K562 (cell line): ENCODE measurements around the gene ARHGAP10. TPM values are rescaled to one million over a fixed set of nuclear protein-coding genes. Genes with fewer than 3 reads are reported as not detected.

Experiments used
- ATAC-seq: fragments of 200-7000 bp; cut with Tn5 transposase; 3 replicates; pipeline ENCODE4 v1.9.1; 2020; ENCODE audit warnings: moderate library complexity
- BruUV-seq: library from RNA; stranded (reverse); fragments of 400-500 nt; replicated peaks from 2 replicates; lab custom pipeline; 2021; lab: Mats Ljungman, UMichigan
- CTCF ChIA-PET: fragments of 300-600 bp; formaldehyde crosslinking; extraction: SDS; loops from one replicate; lab custom pipeline; 2021; ENCODE audit warnings: low intra/inter-chr PET ratio; lab: Yijun Ruan, JAX
- POLR2A ChIA-PET: fragments of 300-600, 350-650 bp; sonication (Branson Sonifier 250); formaldehyde crosslinking; extraction: SDS; loops from one replicate; lab custom pipeline; 2021; ENCODE audit warnings: antibody characterized with exemption, inconsistent platforms; lab: Yijun Ruan, JAX
- DNase-seq, 4 experiments: peaks; one replicate each; pipeline versions ENCODE4 v3.0.0 to v3.0.0-alpha.2; 2011 to 2018; ENCODE audit warnings: low spot score in 3 of 4, mixed read lengths in 3 of 4; ENCODE audit errors: extremely low read depth in 1 of 4
- FAIRE-seq: peaks from 2 replicates; lab custom pipeline; 2011; peaks lifted over from hg19 to GRCh38; lab: Jason Lieb, UNC
- H2AFZ ChIP-seq: 2 replicates; pipeline ENCODE4 v1.6.0; 2011; ENCODE audit warnings: low read depth, low read length, control low read depth, inconsistent platforms
- H3K27ac ChIP-seq: fragments of 200-600 bp; 3 replicates; pipeline ENCODE4 v1.8.0; 2011; ENCODE audit warnings: low read depth, mild to moderate bottlenecking, control low read depth, inconsistent platforms, low read length, moderate library complexity, mixed read lengths; ENCODE audit errors: extremely low read depth
- H3K27me3 ChIP-seq, 2 experiments: fragments of 300-600 bp in 1 of 2; 2 replicates in 1 of 2; 3 replicates in 1 of 2; pipeline versions ENCODE4 v1.6.0 to v1.8.0; 2011; ENCODE audit warnings: inconsistent platforms in 2 of 2, low read length in 2 of 2, mild to moderate bottlenecking in 1 of 2, mixed read lengths in 1 of 2, moderate library complexity in 1 of 2; ENCODE audit not compliant: control insufficient read depth in 2 of 2, insufficient read depth in 2 of 2
- H3K36me3 ChIP-seq: fragments of 300-600 bp; 3 replicates; pipeline ENCODE4 v1.8.0; 2011; ENCODE audit warnings: mild to moderate bottlenecking, low read length, inconsistent platforms; ENCODE audit not compliant: control insufficient read depth, insufficient read depth
- H3K4me1 ChIP-seq, 2 experiments: fragments of 200-600 bp in 1 of 2; replicated peaks in 1 of 2; 2 replicates in 1 of 2; 3 replicates in 1 of 2; pipeline versions ENCODE4 v1.5.1 to v1.8.0; 2011; ENCODE audit warnings: inconsistent platforms in 2 of 2, low read length in 2 of 2, mild to moderate bottlenecking in 1 of 2, mixed read lengths in 1 of 2, moderate library complexity in 1 of 2; ENCODE audit not compliant: control insufficient read depth in 2 of 2, insufficient read depth in 2 of 2
- H3K4me2 ChIP-seq: 2 replicates; pipeline ENCODE4 v1.6.1; 2011; ENCODE audit warnings: low read length, control low read depth, inconsistent platforms, mixed read lengths; ENCODE audit not compliant: insufficient read depth
- H3K4me3 ChIP-seq: fragments of 200-600 bp; sonication (generic), shearing (Covaris generic); 2 replicates; pipeline ENCODE4 v1.5.1; 2016; ENCODE audit warnings: control low read depth, inconsistent platforms
- H3K79me2 ChIP-seq: fragments of 200-600 bp; 3 replicates; pipeline ENCODE4 v1.8.0; 2011; ENCODE audit warnings: low read length, inconsistent platforms; ENCODE audit not compliant: control insufficient read depth, insufficient read depth
- H3K9ac ChIP-seq, 2 experiments: 2 replicates each; pipeline versions ENCODE4 v1.6.0 to v1.6.1; 2011; ENCODE audit warnings: low read depth in 2 of 2, low read length in 2 of 2, control low read depth in 1 of 2, inconsistent platforms in 1 of 2, mild to moderate bottlenecking in 1 of 2, mixed read lengths in 1 of 2; ENCODE audit not compliant: insufficient read depth in 1 of 2
- H3K9me1 ChIP-seq: one replicate; pipeline ENCODE4 v1.6.0; 2011; ENCODE audit warnings: inconsistent platforms, mild to moderate bottlenecking, low read length, moderate library complexity; ENCODE audit not compliant: control insufficient read depth, insufficient read depth
- H3K9me3 ChIP-seq: replicated peaks from 2 replicates; pipeline ENCODE4 v1.5.1; 2011; ENCODE audit warnings: low read depth, low read length, inconsistent platforms; ENCODE audit not compliant: control insufficient read depth, insufficient read depth
- H4K20me1 ChIP-seq: replicated peaks from 2 replicates; pipeline ENCODE4 v1.6.1; 2011; ENCODE audit warnings: low read length, inconsistent platforms, mixed read lengths; ENCODE audit not compliant: control insufficient read depth, insufficient read depth
- CBFB ChIP-seq: sonication (generic); formaldehyde crosslinking; IDR thresholded peaks from 2 replicates; pipeline ENCODE4 v1.4.0; 2020; ENCODE audit warnings: mild to moderate bottlenecking, missing genetic modification reagents
- DEAF1 ChIP-seq: fragments of 450-650 bp; formaldehyde crosslinking; IDR thresholded peaks from 2 replicates; pipeline ENCODE4 v1.4.0; 2020; ENCODE audit warnings: mild to moderate bottlenecking, moderate library complexity
- ELF2 ChIP-seq: fragments of 250-450 bp; sonication (Bioruptor Pico); IDR thresholded peaks from 2 replicates; pipeline ENCODE4 v1.5.0; 2021; ENCODE audit warnings: mild to moderate bottlenecking
- KDM5B ChIP-seq: fragments of 200-600 bp; sonication (generic); IDR thresholded peaks from 2 replicates; pipeline ENCODE4 v1.6.1; 2012; ENCODE audit warnings: low read depth, mild to moderate bottlenecking, moderate library complexity, low read length, control low read depth, inconsistent platforms; ENCODE audit not compliant: insufficient replicate concordance
- KLF6 ChIP-seq: fragments of 250-450 bp; sonication (Bioruptor Pico); IDR thresholded peaks from 2 replicates; pipeline ENCODE4 v1.4.0; 2020; ENCODE audit warnings: mild to moderate bottlenecking, moderate library complexity, borderline replicate concordance
- ZNF197 ChIP-seq: fragments of 200-800 bp; sonication (Bioruptor generic); IDR thresholded peaks from 2 replicates; pipeline ENCODE4 v1.6.1; 2016; ENCODE audit warnings: low read depth, missing genetic modification characterization, missing compliant biosample characterization
- WGBS: fragments of 100-300 bp; shearing (Covaris generic); methylation state at CpG from one replicate; pipeline ENCODE4 v1.1.6; 2016; ENCODE audit warnings: low coverage, mixed read lengths; ENCODE audit not compliant: insufficient coverage; ENCODE audit errors: missing lambda C conversion rate; 5-methylcytosine and 5-hydroxymethylcytosine counted together
- in situ Hi-C: fragments of 300-500 bp; cut with MboI; formaldehyde crosslinking; loops from 4 replicates; pipeline ENCODE4 v1.15.0; 2018; ENCODE audit warnings: inconsistent platforms, mixed read lengths
- intact Hi-C: fragments of 100-400 bp; cut with micrococcal nuclease; formaldehyde crosslinking; loops from 2 replicates; pipeline ENCODE4 v1.14.2; 2022
- polyA plus RNA-seq, 8 experiments: library from polyadenylated mRNA; depleted of rRNA in 4 of 8; stranded (reverse) in 5 of 8; unstranded in 3 of 8; fragments of >200 nt; fragmentation: Nextera tagmentation in 2 of 8; fragmentation: Illumina TruSeq in 1 of 8; extraction: Ambion mirVana in 2 of 8; extraction: Trizol in 1 of 8; gene quantifications; 2 replicates each; pipeline versions ENCODE4 v1.2.1 to v1.2.3, GENCODE V29; 2011 to 2014; ENCODE audit warnings: inconsistent platforms in 1 of 8, missing spikeins in 1 of 8
- total RNA-seq, 7 experiments: library from RNA; depleted of rRNA in 6 of 7; stranded (reverse); fragments of >200 nt in 6 of 7; fragmentation: Illumina TruSeq in 2 of 7; extraction: Trizol in 2 of 7; gene quantifications; 2 replicates each; pipeline versions ENCODE4 v1.2.1 to v1.2.3, GENCODE V29; 2011 to 2021; ENCODE audit warnings: low replicate concordance in 1 of 7
- TF ChIP-seq, protein P1 (sequence below): sonication (generic); formaldehyde crosslinking; IDR thresholded peaks from 2 replicates; pipeline ENCODE4 v1.8.1; 2023; ENCODE audit warnings: missing genetic modification reagents, mild to moderate bottlenecking, borderline replicate concordance
- TF ChIP-seq, protein P2 (sequence below): sonication (generic); formaldehyde crosslinking; IDR thresholded peaks from 2 replicates; pipeline ENCODE4 v1.8.0; 2022; ENCODE audit warnings: mild to moderate bottlenecking, missing genetic modification reagents

ARHGAP10 gene
- total and polyA plus RNA-seq, 9 of the 15 experiments (the other 6 are each of a cell fraction or from before 2014, with no cell fraction given), result 0.03 to 0.22 (median 0.06) TPM; not detected in 3

GRCh38 chr4:147916351-147916750, 184.5 kb downstream of the ARHGAP10 start (continued):
- TF ChIP-seq DEAF1 (CRISPR knock-in tag), result no peak
- no peak for TF ChIP-seq CBFB (CRISPR knock-in tag)
- no peak for TF ChIP-seq ELF2

DNA sequence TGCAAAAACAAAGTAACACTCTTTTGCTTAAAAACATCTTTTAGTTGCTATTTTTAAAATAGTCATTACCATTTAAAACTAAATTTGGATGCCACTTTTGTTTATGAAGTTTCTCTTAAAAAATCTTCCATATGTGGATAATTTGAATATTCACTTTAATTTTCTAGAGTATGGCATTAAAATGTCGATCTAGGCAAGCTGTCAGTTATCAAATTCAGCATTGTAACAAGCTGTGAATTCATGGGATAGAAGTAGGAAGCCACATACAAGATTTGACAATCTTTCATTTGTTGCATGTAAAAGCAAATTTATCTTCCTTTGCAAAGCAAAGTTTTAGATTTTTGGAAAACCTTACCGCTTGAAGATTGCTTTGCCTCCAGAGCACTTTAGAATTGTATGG, 191.5 kb downstream of the ARHGAP10 start:
- ChIA-PET POLR2A (no interaction called here), CTCF (no interaction called here)
- no peak overlapping the region for H2AFZ ChIP-seq
- no peaks in the 10 kb centered on the region for H3K4me1 ChIP-seq
- no peaks in the 10 kb centered on the region for H3K79me2 ChIP-seq
- H3K4me2 ChIP-seq, result no peak overlapping the region
- in situ Hi-C loops, result no loop called here
- DNase-seq (no peak), FAIRE-seq (no peak), ATAC-seq (no peak)
- H3K27ac ChIP-seq, result no peak overlapping the region
- H3K4me3 ChIP-seq, result no peak overlapping the region
- intact Hi-C loops, result no loop called here
- no peaks in the 10 kb centered on the region for H3K9me1 ChIP-seq
- H4K20me1 ChIP-seq, result no peaks in the 10 kb centered on the region
- H3K27me3 ChIP-seq, result no peaks in the 10 kb centered on the region
- no peaks in the 10 kb centered on the region for H3K36me3 ChIP-seq
- no TSS peak for BruUV-seq
- no peaks in the 10 kb centered on the region for H3K9me3 ChIP-seq
- H3K9ac ChIP-seq, result no peak overlapping the region
- 0% methylated on average over 2 of the region's 2 CpGs for WGBS
- TF ChIP-seq, protein P1, sequence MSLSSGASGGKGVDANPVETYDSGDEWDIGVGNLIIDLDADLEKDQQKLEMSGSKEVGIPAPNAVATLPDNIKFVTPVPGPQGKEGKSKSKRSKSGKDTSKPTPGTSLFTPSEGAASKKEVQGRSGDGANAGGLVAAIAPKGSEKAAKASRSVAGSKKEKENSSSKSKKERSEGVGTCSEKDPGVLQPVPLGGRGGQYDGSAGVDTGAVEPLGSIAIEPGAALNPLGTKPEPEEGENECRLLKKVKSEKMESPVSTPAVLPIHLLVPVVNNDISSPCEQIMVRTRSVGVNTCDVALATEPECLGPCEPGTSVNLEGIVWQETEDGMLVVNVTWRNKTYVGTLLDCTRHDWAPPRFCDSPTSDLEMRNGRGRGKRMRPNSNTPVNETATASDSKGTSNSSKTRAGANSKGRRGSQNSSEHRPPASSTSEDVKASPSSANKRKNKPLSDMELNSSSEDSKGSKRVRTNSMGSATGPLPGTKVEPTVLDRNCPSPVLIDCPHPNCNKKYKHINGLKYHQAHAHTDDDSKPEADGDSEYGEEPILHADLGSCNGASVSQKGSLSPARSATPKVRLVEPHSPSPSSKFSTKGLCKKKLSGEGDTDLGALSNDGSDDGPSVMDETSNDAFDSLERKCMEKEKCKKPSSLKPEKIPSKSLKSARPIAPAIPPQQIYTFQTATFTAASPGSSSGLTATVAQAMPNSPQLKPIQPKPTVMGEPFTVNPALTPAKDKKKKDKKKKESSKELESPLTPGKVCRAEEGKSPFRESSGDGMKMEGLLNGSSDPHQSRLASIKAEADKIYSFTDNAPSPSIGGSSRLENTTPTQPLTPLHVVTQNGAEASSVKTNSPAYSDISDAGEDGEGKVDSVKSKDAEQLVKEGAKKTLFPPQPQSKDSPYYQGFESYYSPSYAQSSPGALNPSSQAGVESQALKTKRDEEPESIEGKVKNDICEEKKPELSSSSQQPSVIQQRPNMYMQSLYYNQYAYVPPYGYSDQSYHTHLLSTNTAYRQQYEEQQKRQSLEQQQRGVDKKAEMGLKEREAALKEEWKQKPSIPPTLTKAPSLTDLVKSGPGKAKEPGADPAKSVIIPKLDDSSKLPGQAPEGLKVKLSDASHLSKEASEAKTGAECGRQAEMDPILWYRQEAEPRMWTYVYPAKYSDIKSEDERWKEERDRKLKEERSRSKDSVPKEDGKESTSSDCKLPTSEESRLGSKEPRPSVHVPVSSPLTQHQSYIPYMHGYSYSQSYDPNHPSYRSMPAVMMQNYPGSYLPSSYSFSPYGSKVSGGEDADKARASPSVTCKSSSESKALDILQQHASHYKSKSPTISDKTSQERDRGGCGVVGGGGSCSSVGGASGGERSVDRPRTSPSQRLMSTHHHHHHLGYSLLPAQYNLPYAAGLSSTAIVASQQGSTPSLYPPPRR (CRISPR knock-in tag), result no peak
- no peak for TF ChIP-seq KLF6 (CRISPR knock-in tag)
- TF ChIP-seq, protein P2, sequence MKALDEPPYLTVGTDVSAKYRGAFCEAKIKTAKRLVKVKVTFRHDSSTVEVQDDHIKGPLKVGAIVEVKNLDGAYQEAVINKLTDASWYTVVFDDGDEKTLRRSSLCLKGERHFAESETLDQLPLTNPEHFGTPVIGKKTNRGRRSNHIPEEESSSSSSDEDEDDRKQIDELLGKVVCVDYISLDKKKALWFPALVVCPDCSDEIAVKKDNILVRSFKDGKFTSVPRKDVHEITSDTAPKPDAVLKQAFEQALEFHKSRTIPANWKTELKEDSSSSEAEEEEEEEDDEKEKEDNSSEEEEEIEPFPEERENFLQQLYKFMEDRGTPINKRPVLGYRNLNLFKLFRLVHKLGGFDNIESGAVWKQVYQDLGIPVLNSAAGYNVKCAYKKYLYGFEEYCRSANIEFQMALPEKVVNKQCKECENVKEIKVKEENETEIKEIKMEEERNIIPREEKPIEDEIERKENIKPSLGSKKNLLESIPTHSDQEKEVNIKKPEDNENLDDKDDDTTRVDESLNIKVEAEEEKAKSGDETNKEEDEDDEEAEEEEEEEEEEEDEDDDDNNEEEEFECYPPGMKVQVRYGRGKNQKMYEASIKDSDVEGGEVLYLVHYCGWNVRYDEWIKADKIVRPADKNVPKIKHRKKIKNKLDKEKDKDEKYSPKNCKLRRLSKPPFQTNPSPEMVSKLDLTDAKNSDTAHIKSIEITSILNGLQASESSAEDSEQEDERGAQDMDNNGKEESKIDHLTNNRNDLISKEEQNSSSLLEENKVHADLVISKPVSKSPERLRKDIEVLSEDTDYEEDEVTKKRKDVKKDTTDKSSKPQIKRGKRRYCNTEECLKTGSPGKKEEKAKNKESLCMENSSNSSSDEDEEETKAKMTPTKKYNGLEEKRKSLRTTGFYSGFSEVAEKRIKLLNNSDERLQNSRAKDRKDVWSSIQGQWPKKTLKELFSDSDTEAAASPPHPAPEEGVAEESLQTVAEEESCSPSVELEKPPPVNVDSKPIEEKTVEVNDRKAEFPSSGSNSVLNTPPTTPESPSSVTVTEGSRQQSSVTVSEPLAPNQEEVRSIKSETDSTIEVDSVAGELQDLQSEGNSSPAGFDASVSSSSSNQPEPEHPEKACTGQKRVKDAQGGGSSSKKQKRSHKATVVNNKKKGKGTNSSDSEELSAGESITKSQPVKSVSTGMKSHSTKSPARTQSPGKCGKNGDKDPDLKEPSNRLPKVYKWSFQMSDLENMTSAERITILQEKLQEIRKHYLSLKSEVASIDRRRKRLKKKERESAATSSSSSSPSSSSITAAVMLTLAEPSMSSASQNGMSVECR (CRISPR knock-in tag), result no peak
- TF ChIP-seq KDM5B, result no peak
- TF ChIP-seq ZNF197 (CRISPR knock-in tag), result no peak
